NOMO-1 (cell line): Measurements from ENCODE around the gene FRMD4B.

ENCODE experiments used
- DNase-seq, 2 experiments: peaks; one replicate each; lab custom pipeline; 2025; ENCODE audit not compliant: unreplicated experiment in 2 of 2; lab: John Stamatoyannopoulos, UW

FRMD4B gene

DNA sequence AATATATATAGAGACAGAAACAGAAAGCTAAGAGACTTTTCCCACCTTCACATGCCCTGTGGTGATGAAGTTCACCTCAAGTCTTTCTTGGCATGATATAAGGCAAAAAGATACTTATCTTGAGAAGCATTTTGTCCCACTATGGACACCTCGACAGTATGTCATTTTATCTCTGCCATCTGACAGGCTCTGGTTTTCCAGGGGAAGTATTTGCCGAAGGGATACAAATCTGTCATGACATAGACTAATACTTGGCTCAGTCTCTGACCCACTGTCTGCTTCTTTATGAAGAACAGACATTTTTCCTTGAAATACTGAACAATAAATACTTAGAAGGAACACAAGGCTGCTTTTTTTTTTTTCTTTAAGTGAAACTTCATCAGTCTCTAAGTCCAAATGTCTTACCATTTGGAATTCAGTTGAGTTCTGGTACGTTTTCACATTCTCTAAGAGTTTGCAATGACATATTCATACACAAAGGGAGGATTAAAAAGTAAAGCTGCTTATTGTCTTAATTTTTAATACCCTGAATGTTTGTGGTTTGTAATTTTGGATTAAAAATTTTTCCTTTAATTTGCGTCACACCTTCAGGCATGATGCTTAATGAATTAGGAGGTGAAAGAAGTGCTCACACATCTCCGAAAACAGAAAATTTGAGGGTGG is 175.7 kb downstream of the FRMD4B start:
- DNase-seq = no peak

DNA sequence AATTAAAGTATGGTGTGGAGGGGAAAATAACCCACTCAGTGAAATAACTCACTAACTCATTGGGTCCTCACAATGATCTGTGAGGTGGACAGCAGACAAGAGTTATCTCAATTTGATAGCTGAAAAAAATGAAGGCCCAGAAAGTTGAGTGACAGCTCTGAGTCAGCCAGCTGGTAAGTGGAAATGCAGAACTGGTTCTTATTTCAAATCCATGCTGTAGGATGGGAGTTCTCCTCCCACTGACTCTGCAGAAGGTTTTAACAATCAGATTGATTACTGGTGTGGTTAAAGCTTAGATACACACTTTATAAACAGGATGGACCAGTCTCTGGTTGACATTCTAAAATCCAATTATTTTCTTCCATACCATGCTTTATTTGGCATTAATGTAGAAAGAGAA is 176.5 kb downstream of the FRMD4B start:
- no peak for DNase-seq

DNA sequence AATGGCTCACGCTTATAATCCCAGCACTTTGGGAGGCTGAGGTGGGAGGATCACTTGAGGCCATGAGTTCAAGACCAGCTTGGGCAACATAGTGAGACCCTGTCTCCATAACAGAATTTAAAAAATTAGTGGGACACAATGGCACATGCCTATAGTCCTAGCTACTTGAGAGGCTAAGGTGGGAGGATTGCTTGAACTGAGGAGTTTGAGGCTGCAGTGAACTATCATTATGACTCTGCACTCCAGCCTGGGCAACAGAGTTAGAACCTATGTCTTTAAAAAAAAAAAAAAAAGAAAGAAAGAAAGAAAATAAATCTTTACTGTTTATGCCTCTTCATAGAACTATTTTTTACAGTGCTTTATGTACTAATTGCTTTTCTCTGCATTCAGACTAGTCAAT is 178.9 kb downstream of the FRMD4B start:
- DNase-seq = no peak

DNA sequence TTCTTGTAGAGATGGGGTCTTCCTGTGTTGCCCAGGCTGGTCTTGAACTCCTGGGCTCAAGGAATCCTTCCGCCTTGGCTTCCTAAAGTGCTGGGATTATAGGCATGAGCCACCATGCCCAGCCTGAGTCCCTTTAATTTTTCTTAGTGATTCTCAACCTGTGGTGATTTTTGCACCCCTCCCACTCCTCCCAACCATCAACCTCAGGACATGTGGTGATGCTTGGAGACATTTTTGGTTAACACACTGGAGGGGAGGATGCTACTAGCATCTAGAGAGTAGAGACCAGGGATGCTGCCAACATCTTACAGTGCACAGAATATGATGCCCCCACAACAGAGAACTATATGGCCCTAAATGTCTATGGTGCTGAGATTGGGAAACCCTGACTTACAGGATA is 180.5 kb downstream of the FRMD4B start:
- no peak for DNase-seq

DNA sequence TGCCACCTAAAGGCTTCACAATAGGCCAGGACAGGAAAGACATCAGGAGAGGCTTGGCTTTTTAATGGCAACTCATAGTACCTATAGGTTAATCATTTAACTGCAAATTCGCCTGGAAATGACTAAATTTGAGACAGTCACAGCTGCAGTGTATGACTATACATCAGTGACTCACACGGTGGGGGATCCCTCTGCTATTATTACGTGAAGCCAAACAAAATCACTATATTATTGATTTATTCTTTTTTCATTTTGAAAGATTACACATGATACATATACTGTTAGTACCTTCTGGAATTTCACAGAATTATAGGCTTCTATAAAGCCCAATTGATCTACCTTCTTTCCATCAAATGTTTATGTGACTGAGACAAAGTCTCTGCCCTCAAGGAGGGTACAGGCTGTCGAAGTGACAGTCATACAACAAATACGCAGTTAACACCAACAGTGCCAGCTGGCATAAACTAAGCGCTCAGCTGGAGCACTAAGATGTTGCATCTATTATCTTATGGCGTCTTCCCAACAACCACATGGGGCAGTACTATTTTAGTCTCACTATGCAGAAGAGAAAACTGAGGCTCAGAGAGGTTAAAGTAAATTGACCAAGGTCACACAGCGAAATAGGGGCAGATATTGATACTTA is 181.5 kb downstream of the FRMD4B start:
- DNase-seq = no peak

DNA sequence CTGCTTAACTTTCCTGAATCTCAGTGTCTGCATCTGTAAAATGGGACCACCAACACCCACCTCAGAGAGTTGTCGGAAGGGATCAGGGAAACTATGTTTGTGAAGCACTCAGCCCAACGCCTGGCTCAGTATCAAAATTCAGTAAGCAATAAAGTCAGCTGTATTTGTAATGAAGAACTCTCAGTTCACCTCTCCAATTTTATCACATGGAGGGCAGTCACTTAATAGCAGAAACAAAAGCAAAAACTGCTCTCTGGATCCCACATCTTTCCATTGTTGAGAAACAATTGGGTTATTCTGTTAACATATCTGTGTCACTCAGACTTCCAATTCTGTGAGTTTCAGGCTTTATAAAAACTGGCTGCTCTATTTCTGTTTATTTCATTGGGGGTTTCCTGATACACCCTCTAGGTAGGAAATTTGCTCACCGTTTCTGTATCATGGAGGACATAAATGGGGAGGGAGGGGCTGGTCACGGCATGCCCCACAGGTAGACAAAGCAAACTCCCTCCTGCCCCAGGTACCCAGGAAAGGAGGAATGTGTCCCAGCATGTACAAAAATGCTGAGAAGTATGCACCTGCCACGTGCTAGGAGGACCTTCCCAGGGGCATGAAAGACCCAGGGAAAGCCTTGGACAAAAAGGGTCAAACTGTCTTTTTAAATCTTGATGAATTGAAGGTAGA is 182.1 kb downstream of the FRMD4B start:
- DNase-seq = no peak

DNA sequence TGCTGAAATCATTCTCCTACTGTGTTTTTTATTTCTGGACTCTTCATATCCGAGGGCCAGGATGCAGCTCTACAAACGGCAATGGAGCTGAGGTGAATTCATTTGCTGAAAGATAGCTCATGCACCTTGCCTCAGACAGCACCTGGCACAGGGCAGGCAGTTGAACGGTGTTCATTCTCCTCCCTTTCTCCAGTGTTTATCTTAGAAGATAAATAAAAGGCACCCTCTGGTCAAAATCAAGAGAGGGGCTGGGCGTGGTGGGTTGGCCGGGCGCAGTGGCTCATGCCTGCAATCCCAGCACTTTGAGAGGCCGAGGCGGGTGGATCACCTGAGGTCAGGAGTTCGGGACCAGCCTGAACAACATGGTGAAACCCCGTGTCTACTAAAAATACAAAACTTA is 184.2 kb downstream of the FRMD4B start:
- no peak for DNase-seq

DNA sequence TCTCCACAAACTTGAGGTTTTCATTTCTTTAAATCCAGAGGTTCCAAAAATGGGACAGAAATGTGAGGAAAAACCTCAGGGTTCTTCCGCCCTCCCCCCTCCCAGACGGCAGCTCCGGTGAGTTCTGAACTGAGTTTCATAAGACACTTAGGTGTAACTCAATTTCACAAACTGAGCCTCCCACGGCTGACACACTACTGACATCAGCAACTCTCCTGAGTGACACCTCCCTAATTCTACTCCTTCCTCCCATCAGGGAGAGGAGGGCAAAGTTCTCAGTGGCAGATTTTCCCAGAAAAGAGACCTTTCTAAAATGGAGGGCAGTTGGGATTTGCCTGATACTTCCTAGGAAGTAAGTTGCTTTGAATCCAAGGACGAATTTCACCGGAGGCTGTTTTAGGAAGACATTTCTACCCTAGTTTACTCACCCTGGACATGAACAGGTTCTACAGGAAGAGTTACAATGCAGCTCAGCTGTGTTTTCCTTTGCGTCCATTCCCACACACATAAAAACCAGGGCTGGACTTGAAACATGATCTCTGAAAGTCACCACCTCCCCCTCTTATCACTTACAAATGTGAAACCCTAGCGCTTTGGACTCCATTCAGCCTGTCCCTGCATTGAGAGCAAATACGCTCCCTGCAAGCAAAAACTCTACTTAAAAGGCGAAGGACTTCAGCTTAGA is 185.4 kb downstream of the FRMD4B start:
- DNase-seq = no peak

DNA sequence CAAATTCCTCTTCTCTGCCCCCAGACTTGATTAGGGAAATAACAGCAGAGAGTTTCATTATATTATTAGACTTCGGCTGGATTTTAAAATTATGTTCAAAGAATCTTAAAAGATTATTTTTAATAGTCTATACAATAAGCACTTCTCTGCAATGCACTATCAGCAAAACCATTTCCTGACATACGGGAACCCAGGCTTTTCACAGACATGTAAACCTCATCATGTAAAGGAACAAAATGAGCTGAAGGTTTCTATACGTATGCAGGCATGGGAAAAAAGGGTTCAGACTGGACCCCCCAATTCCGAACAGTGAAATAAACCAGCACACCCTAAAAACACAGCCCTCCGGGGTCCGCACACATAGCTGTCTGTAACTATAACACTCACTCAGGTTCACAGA is 185.9 kb downstream of the FRMD4B start:
- no peak for DNase-seq

DNA sequence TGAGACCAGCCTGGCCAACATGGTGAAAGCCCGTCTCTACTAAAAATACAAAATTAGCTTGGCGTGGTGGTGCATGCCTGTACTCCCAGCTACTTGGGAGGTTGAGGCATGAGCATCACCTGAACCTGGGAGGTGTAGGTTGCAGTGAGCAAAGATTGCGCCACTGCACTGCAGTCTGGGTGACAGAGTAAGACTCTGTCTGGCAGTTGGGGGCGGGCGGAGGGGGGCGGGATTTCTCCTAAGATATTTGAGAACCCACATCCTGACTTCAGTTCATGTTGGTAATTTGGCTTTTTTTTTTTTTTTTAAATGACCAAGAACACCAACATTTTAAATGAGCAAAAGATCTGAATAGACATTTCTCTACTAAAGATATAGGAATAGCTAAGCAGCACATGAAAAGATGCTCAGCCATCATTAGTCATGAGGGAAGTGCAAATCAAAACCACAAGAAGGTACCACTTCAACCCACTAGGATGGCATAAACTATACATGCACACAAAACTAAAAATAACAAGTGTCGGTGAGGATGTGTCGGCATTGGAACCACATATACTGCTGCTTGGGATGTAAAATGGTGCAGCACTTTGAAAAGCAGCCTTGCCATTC is 187.9 kb downstream of the FRMD4B start:
- no peak for DNase-seq

DNA sequence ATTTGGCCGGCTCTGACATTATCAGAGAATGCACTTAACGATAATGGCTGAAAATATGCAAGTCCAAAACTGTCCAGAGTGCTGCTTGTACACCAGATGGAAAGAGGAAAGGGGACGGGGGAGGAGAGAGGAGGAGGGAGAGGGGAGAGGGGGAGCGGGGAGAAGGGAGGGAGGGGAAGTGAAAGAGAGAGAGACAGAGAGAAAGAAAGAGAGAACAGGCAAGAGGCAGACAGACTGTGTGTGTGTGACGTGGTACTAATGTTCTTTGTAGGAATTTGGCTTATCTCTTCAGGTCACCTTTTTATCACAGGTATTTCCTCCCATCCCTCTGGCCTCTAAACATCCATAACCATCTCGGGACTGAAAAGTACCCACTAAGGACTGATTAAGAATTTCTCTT is 188.4 kb downstream of the FRMD4B start:
- no peak for DNase-seq

DNA sequence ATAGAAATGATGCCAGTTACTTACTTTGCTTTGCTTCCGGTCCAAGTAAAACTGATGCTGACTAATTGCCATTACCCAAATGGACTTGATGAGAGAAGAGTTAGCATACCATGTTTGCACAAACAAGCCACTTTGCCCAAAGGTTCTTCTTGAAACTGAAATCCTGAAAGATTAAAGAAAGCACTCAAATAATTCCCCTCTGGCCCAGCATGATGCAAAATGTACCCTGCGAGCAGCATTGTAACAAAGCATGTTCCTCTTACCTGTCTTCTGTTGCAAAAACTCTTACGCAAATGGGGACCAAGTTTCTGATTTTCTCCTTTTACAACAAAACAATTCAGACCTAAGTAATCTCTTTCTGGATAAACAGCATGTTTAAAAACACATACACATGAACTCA is 189.0 kb downstream of the FRMD4B start:
- no peak for DNase-seq

DNA sequence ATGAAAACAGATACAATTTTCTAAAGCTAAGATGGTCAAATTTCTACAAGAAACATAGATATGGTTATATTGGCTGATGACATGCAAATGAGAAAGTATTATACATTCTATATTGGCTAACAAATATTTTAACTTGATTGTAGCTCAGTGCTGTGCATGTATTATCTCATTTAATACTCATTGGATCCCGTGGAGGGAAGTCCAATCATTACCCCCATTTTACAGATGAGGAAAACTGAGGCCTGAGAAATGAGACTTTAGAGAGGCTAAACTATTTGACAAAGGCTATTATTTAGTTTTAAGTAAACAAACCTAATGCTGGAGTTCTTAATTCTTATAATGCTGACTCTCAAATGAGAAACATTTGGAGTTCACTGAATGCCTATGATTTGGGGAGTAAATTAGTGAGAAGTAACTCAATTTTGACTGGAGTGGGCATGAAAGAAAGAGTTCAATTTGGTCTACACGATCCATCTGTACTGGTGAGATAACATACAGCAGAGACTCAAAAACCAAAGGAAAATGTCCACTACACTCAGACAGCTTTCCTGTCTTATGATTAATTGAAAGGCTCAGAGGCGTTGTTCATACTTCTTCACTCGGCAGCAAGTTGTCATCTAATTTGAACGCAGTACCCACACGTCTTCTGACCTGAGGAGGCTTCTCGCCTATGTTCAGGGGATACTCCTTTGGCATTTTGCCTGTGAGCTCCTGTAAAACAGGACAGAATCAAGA is 191.3 kb downstream of the FRMD4B start:
- no peak for DNase-seq

DNA sequence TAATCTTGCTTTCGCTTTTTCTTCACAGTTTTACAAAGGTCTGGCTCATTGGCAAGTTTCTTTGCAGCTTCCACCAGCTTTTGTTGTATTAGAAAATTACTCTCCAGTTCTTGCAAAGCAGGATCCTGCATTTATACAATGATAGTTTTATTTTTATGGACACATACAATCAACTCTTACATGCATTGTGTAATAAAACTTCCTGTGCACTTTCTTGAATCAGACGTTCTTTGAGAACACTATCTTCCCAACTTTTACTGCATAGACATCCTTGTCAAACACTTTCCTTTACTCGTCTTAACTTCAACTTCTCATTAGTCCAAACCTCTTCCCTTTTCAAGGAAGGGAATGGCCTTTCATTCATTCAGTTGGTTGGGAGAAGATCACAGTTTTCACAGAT is 192.1 kb downstream of the FRMD4B start:
- no peak for DNase-seq

DNA sequence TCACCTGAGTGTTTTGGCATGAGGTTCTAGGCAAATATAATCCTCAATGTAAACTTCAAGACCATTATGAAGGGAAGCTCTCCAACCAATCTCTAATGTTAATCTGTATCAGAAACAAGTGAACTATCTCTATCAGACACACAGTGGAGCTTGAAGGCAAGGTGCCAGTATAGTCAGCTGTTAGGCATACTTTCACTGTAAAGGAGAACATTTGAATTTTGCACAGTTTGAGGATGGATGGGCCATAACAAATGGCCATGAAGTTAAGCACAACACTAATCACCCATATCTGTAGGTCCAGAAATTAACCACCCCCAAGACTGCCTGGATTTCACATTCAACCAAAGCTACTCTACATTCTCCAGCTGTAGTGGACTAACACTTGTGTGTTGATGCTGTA is 194.4 kb downstream of the FRMD4B start:
- DNase-seq = no peak

DNA sequence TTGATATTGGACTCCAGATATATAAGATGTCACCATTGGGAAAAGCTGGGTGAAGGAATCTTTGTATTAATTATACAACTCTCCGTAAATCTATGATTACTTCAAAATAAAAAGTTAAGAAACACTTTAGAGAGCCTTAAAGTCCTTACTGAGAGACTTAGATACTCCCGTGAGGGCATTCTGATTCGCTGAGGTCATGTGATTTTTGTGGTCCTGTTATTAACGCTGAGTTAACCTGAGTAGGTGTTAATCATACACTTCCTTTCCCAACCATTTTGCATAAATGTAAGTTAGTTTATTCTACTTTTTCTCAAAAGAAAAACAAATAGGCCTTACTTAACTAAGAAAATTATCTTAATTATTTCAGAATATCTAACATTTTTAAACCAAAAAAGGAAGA is 196.4 kb downstream of the FRMD4B start:
- no peak for DNase-seq

DNA sequence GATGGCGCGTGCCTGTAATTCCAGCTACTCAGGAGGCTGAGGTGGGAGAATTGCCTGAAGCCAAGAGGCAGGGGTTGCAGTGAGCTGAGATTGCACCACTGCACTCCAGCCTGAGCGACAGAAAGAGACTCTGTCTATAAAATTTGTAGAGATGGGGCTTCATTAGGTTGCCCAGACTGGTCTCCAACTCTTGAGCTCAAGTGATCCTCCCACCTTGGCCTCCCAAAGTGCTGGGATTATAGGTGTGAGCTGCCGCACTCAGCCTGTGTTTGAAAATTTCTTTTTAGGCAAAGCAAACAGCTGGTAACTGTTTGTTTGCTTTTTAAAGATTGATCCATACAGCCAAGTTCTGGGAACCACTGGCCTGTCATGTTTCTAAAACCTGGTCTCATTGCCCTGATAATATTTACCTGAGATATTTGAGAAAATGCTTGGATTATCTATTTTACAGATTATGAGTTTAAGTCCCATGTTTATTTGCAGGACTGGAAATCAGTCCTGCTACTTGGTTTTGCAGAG is 199.3 kb downstream of the FRMD4B start:
- DNase-seq = no peak

DNA sequence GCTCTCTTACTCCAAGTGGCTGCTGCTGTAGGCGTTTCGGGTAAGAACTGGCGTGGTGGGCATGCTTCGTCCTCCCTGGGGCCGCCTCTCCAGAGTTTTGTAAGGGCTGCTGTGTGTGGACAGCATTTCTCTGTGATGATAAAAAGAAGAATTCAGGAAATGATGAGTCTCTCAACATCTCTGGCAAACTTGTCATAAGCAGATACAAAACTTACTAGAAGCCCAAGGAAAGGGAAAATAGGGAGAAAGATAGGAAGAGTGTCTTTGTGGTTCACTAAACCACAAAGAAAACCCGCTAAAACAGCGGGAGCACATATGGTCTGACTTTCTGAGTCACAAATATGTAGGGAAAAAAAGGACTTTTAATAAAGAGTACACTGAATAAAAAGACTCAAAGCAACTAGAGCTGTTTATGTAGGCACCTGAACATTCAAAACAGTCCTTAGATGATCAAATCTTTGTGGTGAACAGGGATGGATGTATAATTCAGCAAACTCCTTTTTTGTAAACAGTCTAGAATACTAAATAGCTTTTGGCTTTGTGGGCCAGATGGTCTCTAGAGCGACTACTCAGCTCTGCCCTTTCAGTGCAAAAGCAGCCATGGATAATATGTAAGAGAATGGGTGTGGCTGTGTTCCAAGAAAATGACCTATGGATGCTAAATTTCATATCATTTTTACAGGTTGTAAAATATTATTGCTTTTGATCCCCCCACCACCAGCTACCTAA is 203.1 kb downstream of the FRMD4B start:
- DNase-seq = no peak

DNA sequence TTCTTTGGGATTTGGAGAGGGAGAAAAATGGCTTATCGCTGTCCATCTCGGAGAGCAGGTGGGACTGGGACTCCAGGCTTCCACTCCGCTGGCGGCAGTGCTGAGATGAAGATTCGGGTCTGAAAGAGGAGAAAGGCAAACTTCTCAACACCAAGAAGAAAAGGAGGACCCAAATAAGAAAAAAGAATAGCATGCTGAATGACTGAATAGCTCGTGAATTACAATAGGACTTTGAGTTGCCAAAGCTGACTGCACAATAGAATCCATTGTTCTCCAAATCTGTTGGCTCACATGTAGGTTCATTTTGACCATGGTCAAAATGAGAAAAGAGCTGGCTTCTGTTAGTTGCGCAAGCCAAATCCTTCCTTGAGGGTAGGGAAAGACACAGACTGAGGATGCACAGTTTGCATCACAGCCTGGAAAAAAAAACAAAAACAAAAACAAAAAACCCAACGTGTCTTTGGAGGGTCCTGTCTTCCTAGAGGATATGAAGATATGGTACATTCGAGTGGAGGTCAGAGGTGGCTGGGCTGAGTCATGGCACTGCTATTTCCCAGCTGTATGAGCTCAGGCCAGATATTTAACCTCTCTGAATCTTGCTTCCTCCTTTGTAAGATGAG is 204.2 kb downstream of the FRMD4B start:
- DNase-seq = no peak
